ENCODE results near the gene TESK1.

The TESK1 gene

DNA sequence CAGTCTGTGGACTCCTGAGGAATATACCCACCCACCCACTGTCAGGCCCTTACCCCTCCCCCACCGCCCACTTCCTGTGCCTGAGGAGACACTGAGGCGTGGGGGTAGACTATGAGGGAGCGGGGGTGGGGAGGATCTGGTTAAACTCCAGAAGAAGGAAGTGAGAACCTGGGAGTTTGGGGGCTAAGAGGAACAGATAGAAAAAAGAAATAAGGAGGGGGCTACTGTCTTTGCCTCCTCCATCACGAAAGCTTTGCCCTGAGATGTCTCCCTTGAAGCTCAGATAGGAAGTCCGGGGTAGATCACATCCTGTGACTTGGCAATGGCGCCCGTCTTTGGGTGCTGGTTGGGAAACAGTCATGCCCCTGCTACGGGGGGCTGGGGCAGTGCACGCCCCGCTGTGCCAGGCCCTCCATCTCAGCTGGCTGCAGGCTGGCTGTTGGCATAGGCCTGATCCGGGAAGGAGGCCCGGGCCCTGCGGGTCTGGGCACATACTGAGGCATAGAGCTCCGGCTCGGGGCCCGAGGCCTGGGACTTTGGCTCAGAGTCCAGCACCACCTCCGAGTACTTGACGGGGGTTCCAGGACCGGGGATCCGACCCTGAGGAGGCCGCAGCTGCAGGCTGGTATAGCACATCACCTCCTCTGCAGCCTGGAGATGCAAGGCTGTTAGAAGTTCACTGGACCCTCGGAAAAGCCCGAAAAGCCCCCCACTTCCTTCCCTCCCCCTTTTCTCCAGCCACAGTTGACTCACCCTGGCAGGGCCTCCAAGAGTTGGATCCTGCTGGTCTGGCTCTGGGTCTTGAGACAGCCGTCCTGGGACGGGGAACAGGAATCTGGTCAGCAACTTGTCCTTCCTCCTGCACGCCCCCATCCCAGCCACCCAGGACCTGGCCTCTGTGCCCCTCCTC lies 44.6 kb downstream of the TESK1 start:
- DNase-seq, result peak; percentile 36

DNA sequence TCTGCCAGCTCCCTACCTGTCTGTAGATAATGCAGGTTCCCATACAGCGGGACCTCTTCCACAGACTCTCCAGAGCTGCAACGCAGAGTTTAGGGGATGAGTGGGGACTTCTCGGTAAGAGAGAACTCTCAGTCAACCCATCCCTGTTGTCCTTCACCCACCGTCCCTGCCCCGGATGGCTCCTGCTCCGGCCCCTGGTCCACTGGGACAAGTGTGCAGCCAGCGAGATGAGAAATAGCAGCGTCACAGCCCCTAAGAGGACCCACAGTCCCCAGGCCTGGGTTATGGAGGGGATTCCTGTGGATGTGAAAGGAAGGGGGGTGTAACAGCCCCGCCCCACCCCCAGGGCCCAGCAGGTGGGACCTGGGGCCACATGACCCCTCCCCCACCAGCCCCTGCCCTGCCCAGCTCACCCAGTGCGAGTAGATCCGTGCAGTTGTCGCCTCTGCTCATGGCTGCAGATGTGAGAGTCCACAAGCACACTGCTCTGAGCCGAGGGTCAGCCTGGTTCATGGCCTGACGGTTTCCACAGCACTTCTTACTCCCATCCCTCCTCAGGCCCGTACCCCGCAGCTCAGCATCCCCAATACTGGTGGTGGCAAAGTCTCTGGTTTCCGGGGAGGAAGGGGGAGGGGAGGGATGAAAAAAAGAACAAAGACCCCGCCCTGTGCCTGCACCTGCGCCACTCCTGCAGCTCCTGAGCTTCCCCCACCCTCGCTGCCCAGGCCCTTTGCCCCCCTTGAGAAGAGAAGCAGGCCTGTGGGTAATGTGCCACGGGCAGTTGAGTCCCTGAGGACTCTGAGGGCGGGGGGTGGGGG lies 45.5 kb downstream of the TESK1 start, which contains the start of gene SIT1:
TSS of gene SIT1 (minus strand) at position 591 of the 818 bp plus-strand sequence. CDS start at position 513, 78 bp downstream.
- DNase-seq, result no peak

DNA sequence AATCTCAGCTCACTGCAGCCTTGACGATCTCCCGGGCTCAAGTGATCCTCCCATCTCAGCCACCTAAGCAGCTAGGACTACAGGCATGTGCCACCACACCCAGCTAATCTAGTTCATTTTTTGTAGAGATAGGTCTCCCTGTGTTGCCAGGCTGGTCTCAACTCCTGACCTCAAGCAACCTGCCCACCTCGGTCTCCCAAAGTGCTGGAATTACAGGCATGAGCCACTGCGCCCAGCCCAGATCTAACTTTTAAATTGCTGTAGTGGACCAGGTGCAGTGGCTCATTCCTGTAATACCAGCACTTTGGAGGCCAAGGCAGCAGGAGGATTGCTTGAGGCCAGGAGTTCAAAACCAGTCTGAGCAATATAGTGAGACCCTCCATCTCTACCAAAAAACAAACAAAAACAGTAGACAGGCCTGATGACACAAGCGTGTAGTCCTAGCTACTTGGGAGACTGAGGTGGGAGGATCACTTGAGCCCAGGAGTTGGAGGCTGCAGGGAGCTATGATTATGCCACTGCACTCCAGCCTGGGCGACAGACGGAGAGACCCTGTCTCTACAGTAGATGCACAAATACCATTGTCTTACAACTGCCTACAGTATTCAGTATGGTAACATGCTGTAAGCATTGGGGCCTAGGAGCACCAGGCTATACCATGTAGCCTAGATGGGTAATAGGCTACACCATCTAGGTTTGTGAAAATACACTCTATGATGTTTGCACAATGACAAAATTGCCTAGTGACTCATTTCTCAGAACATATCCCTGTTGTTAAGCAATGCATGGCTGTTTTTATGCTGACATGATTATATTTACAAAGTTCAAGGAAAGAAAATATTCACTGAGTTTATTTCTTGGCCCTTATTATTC lies 47.1 kb downstream of the TESK1 start:
- no peak for DNase-seq

DNA sequence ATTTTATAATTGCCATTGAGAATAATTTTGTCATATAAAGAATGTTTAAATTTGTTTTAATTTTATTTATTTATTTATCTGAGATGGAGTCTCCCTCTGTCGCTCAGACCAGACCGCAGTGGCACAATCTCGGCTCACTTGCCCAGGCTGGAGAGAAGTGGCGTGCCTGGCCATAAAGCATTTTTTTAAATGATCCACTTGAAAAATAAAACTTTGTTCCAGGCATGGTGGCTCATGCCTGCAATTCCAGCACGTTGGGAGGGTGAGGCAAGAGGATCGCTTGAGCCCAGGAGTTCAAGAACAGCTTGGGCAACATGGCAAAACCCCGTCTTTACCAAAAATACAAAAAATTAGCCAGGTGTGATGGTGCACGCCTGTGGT lies 47.8 kb downstream of the TESK1 start:
- DNase-seq, result no peak

DNA sequence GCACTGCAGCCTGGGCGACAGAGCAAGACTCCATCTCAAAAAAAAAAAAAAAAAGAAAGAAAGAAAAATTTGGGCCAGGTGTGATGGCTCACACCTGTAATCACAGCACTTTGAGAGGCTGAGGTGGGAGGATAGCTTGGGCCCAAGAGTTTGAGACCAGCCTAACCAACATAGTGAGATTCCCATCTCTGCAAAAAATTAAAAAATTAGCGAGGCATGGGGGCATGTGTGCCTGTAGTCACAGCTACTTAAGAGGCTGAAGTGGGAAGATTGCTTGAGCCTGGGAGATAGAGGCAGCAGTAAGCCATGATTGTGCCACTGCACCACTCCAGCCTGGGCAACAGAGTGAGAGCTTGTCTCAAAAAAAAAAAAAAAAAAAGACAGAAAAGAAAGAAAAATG lies 48.5 kb downstream of the TESK1 start:
- no peak for DNase-seq

DNA sequence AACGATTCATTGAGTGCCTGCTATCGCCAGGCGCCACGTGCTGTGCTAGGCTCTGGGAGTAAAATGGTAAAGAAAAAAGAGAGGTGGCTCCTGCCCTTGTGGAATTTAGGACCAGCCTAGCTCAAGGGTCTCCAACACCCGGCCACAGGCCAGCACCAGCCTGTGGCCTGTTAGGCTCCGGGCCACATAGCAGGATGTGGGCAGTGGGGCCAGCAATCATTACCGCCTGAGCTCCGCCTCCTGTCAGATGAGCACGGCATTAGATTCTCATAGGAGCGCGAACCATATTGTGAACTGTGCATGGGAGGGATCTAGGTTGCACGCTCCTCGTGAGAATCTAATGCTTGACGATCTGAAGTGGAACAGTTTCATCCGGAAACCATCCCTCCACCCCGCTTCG lies 51.3 kb downstream of the TESK1 start:
- DNase-seq, result no peak

DNA sequence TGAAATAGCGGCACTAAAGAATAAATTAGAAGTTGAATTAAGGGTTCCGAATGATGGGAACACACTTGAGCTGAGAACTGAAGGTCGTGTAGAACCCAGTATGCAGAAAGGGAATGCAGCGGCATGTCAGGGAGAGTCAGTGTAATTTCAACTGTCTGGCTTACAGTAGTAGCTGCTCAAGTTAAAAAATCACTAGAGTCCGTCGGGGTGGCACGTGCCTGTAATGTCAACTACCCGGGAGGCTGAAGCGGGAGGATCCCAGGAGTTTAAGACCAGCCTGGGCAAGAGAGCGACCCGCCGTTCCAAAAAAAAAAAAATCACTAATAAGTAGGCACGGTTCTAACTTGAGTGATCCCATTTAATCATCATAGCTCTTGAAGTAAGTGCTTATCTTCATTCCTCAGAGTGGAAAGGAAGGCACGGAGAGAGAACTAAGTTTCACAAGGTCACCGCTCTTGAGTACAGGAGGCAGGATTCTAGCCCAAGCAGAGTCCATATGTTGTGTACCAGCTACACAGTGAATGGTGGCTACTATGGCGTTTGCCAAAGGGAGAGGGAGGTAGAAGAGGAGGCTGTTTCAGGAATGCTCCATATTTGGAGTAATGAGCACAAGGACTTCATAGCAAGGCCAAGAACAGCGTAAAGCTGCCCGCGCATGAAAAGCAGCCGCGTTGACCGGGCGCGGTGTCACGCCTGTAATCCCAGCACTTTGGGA lies 51.9 kb downstream of the TESK1 start:
- DNase-seq, result no peak

DNA sequence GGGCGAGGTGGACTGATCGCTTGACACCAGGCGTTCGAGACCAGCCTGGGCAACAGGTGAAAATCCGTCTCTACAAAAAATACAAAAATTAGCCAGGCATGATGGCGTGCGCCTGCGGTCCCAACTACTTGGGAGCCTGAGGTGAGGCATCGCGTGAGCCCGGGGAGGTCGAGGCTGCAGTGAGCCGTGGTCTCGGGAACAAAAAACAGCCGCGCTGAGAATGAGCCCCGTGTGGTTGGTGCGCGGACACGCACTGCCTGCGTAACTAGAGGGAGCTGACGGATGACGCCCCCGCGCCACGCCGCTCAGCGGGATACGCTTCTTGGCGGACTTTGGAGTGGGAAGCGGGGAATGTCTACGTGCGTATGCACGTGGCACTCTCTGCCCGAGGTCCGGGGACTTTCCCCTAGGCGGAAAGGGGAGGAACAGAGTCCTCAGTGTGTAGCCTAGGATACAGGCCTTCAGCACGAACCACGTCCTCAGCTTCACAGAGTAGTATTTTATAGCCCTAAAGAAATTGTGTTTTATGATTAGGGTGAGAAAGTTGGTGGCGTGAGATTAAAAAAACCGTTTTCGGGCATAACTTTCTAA lies 52.6 kb downstream of the TESK1 start, which contains the start of gene RMRP:
TSS of gene RMRP (minus strand) at position 474 of the 591 bp plus-strand sequence.
- DNase-seq, result peak; percentile 94

DNA sequence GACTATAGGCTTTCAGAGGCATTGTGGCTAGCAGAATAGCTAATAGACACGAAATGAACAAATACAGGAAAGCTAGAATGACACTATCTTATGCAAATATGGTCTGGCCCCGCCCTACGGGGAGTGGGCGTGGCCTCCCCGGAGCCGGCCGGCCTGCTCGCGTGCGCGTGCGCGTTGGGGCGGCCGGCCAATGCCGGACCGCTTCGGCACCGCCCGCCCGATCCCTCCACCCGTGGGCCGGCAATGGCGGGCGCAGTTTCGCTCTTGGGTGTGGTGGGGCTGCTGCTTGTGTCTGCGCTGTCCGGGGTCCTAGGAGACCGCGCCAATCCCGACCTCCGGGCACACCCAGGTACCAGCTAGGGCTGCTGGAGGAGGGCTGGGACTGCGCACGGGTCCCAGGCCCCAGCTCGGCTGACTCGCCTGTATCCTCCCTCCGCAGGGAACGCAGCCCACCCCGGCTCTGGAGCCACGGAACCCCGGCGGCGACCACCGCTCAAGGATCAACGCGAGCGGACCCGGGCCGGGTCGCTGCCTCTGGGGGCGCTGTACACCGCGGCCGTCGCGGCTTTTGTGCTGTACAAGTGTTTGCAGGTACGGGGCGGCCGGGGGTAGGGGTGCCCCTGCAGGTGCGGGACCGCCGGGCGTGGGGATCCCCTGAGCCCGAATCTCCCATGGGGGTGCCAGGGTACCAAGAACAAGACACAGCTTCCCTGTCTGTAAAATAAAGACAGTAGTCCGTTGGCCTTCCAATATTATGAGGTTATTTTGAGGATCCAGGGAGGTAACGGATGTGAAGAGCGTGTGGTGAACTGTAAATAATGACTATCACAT lies 53.3 kb downstream of the TESK1 start, which contains the start of gene CCDC107:
TSS of gene CCDC107 (plus strand) at position 156 of the 831 bp plus-strand sequence. CDS start at position 244, 88 bp downstream.
- DNase-seq, result peak; percentile 73

DNA sequence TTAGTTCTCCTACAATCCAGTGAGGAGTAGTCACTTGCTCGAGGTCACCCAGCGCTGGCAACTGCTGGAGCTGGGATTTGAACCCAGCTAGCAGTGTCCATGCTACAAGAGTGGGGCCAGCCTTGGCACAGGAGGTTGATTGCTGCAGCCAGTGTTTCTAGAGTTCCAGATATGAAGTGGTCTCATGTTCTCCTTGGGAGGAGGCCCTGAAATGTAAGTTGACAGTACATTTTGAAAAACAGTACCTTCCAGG lies 53.8 kb downstream of the TESK1 start:
- DNase-seq, result no peak

DNA sequence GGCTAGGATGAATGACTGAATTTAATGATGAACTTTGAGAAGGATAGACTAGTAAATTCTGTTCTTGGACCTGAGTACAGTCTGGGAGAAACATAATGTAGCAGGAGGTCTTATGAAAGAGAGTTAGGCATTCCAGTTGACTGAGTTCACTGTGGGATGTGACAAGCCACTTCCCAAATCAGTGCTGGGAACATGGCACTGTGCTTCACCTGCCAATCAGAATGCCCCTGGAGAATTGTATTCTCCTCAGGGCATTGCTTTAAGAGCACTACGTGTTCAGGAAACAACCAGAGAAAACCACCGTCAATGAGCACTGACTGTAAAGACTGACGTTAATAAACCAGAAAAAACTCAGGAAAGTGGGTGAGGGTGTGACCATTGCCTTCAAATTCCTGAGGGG lies 54.3 kb downstream of the TESK1 start:
- DNase-seq, result no peak

All from stimulated activated naive CD4-positive, alpha-beta T cell treated with Interleukin-2 at 50 U/mL for 16 hours (primary cell).